SK-N-MC (cell line): ENCODE measurements around the gene RWDD2A.

ENCODE experiments used
- EZH2 ChIP-seq: fragments of 200-600 bp; sonication (generic); IDR thresholded peaks from one replicate; pipeline ENCODE4 v1.6.1; 2017; ENCODE audit warnings: antibody characterized with exemption
- FOXP2 ChIP-seq: optimal IDR thresholded peaks from 2 replicates; pipeline ENCODE3; 2011; ENCODE audit warnings: mild to moderate bottlenecking, moderate library complexity; ENCODE audit not compliant: insufficient read depth; ENCODE audit errors: extremely low read length, control extremely low read depth

DNA sequence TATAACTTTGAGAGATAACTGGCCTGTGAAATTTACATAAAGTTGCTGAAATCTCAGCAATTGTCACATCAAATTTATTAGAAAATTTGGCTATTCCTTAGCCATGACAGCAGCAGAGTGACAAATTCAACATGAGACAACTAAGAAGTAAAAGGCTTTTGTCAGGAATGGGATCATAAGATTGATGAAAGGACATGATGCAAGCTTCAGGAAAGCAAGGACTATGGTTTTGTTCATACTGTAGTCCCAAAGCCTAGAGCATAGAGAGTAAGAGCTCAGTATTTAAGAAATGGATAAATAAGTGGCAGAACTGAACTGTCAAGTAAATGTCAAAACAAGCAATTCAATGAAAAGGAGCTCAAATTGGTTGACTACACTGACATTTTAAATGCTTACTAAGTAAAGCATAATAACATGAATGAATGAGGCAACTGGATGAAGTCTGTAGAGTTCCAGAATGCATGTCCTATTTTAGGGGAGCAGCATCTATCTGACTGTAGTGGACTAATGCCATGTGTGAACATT is 12.7 kb upstream of the RWDD2A start:
- TF ChIP-seq FOXP2 (no peak), EZH2 (no peak)
